Breast epithelium (tissue), 3 donors: ENCODE measurements around the gene NCBP3.

ENCODE experiments used
- CTCF ChIP-seq, 3 donors: fragments of 450-650 bp; IDR thresholded peaks; one replicate each; pipeline ENCODE4 v1.5.1; 2016 to 2017; ENCODE audit warnings: antibody characterized with exemption in 3 of 3, mild to moderate bottlenecking in 3 of 3, moderate library complexity in 3 of 3
- POLR2A ChIP-seq: fragments of 450-650 bp; IDR thresholded peaks from one replicate; pipeline ENCODE4 v1.6.1; 2016; ENCODE audit warnings: antibody characterized with exemption, mild to moderate bottlenecking, moderate library complexity
- POLR2AphosphoS5 ChIP-seq, 3 donors: sonication (generic); formaldehyde crosslinking; IDR thresholded peaks; one replicate each; pipeline ENCODE4 v1.6.1; 2017; ENCODE audit warnings: antibody characterized with exemption in 3 of 3

- no peak for TF ChIP-seq CTCF (IDR thresholded peaks at IDR 0.05)
- no peak for TF ChIP-seq POLR2AphosphoS5 (IDR thresholded peaks at IDR 0.05)
- no peak for TF ChIP-seq POLR2A
These were observed 49.3 kb upstream of the NCBP3 start for GRCh38 chr17:3895354-3895753.
